B cell (primary cell): ENCODE results near the gene FAM216A. TPM values are rescaled to one million over a fixed set of nuclear protein-coding genes. Genes with fewer than 3 reads are reported as not detected.

Experiments used
- ATAC-seq: fragments of 200-7000 bp; cut with Tn5 transposase; one replicate; pipeline ENCODE4 v1.10.0; 2021; ENCODE audit warnings: low read depth, mild to moderate bottlenecking, moderate number of reproducible peaks, moderate library complexity
- CTCF ChIA-PET: fragments of 350-600 bp; sonication (Branson Sonifier 250); formaldehyde crosslinking; loops from one replicate; lab custom pipeline; 2021; ENCODE audit warnings: antibody characterized with exemption, inconsistent platforms; lab: Charles Lee
- POLR2A ChIA-PET: fragments of 350-600 bp; sonication (Branson Sonifier 250); formaldehyde crosslinking; loops from one replicate; lab custom pipeline; 2021; ENCODE audit warnings: antibody characterized with exemption; lab: Charles Lee
- DNase-seq: peaks from one replicate; pipeline ENCODE4 v3.0.0; 2013
- H2AFZ ChIP-seq: 2 replicates; pipeline ENCODE4 v1.6.1; 2012; ENCODE audit warnings: mild to moderate bottlenecking, low read depth, low read length; ENCODE audit not compliant: insufficient read depth, poor library complexity, severe bottlenecking
- H3K27ac ChIP-seq, 2 donors: 1 replicate in 1 of 2; 2 replicates in 1 of 2; pipeline ENCODE4 v1.5.1; 2012 to 2013; ENCODE audit warnings: low read length in 2 of 2, mild to moderate bottlenecking in 2 of 2, moderate library complexity in 1 of 2
- H3K27me3 ChIP-seq, 4 experiments: fragments of 200-600 bp in 1 of 4; sonication (generic) in 1 of 4; replicated peaks in 1 of 4; 1 replicate in 2 of 4; 2 replicates in 2 of 4; pipeline versions ENCODE4 v1.6.1 to v1.7.0; 2013 to 2016; ENCODE audit warnings: low read length in 3 of 4, mild to moderate bottlenecking in 2 of 4, mixed read lengths in 1 of 4, moderate library complexity in 1 of 4; ENCODE audit not compliant: insufficient read depth in 4 of 4, control insufficient read depth in 3 of 4; ENCODE audit errors: control extremely low read depth in 1 of 4
- H3K36me3 ChIP-seq, 2 experiments: replicated peaks in 1 of 2; 1 replicate in 1 of 2; 2 replicates in 1 of 2; pipeline versions ENCODE4 v1.6.1 to v1.7.1; 2013; ENCODE audit warnings: low read length in 1 of 2; ENCODE audit not compliant: insufficient read depth in 2 of 2, control insufficient read depth in 1 of 2; ENCODE audit errors: control extremely low read depth in 1 of 2, extremely low read depth in 1 of 2
- H3K4me1 ChIP-seq, 2 donors: fragments of 200-600 bp in 1 of 2; sonication (generic) in 1 of 2; 1 replicate in 1 of 2; 2 replicates in 1 of 2; pipeline versions ENCODE4 v1.5.1 to v1.6.1; 2013 to 2017; ENCODE audit warnings: low read length in 2 of 2; ENCODE audit not compliant: control insufficient read depth in 2 of 2, insufficient read depth in 2 of 2
- H3K4me2 ChIP-seq: replicated peaks from 2 replicates; pipeline ENCODE3; 2012; ENCODE audit warnings: mild to moderate bottlenecking, low read depth, low read length; ENCODE audit not compliant: poor library complexity, severe bottlenecking
- H3K4me3 ChIP-seq, 5 experiments: fragments of 200-600 bp in 1 of 5; sonication (generic) in 1 of 5; 1 replicate in 3 of 5; 2 replicates in 2 of 5; pipeline versions ENCODE4 v1.5.1 to v1.7.0; 2011 to 2016; ENCODE audit warnings: low read length in 4 of 5, mild to moderate bottlenecking in 4 of 5, low read depth in 2 of 5, control low read depth in 1 of 5, moderate library complexity in 1 of 5; ENCODE audit not compliant: insufficient read depth in 1 of 5; ENCODE audit errors: control extremely low read depth in 1 of 5, extremely low read depth in 1 of 5
- H3K79me2 ChIP-seq: fragments of 200-600 bp; sonication (generic); one replicate; pipeline ENCODE4 v1.6.0; 2016; ENCODE audit warnings: low read length; ENCODE audit not compliant: control insufficient read depth, insufficient read depth
- H3K9ac ChIP-seq: fragments of 200-600 bp; sonication (generic); 2 replicates; pipeline ENCODE4 v1.6.1; 2017; ENCODE audit warnings: mild to moderate bottlenecking, low read length, moderate library complexity
- H3K9me3 ChIP-seq, 3 donors: one replicate each; pipeline versions ENCODE4 v1.6.1 to v1.7.1; 2013; ENCODE audit warnings: low read length in 2 of 3; ENCODE audit not compliant: control insufficient read depth in 2 of 3, insufficient read depth in 1 of 3; ENCODE audit errors: control extremely low read depth in 1 of 3
- H4K20me1 ChIP-seq: 2 replicates; pipeline ENCODE4 v1.6.0; 2012; ENCODE audit warnings: mild to moderate bottlenecking, low read length; ENCODE audit not compliant: insufficient read depth, control insufficient read depth, poor library complexity, severe bottlenecking
- H3K27ac Mint-ChIP-seq: one replicate; pipeline ENCODE4 v1.8.0; 2021; ENCODE audit warnings: mixed read lengths
- H3K27me3 Mint-ChIP-seq: one replicate; pipeline ENCODE4 v1.8.0; 2021; ENCODE audit warnings: mixed read lengths
- H3K4me1 Mint-ChIP-seq: one replicate; pipeline ENCODE4 v1.8.0; 2021; ENCODE audit warnings: mixed read lengths
- H3K4me3 Mint-ChIP-seq: one replicate; pipeline ENCODE4 v1.8.0; 2021; ENCODE audit warnings: mixed read lengths
- H3K9me3 Mint-ChIP-seq: one replicate; pipeline ENCODE4 v1.8.0; 2022; ENCODE audit warnings: mixed read lengths; ENCODE audit not compliant: insufficient read depth
- EZH2 ChIP-seq: IDR thresholded peaks from 2 replicates; pipeline ENCODE4 v1.6.1; 2012; ENCODE audit warnings: borderline replicate concordance, low read depth, mild to moderate bottlenecking, moderate library complexity, low read length; ENCODE audit not compliant: insufficient read depth, poor library complexity, severe bottlenecking
- WGBS: methylation state at CpG from one replicate; pipeline ENCODE4 v1.1.5; 2013; ENCODE audit warnings: missing lambda C conversion rate; ENCODE audit not compliant: insufficient coverage; 5-methylcytosine and 5-hydroxymethylcytosine counted together
- intact Hi-C: fragments of 100-400 bp; cut with micrococcal nuclease; formaldehyde crosslinking; loops from one replicate; pipeline ENCODE4 v1.10.0; 2022
- polyA plus RNA-seq: library from polyadenylated mRNA; depleted of rRNA; stranded (reverse); fragments of >200 nt; gene quantifications from 2 replicates; pipeline ENCODE4 v1.2.3, GENCODE V29; 2012
- total RNA-seq, 2 donors: library from RNA; stranded (reverse); fragments of 120-200 nt in 1 of 2; gene quantifications; 1 replicate in 1 of 2; 2 replicates in 1 of 2; pipeline versions ENCODE4 v1.2.3 to v1.2.4, GENCODE V29; 2013 to 2022
- TF ChIP-seq, protein P1 (sequence below): fragments of 200-600 bp; IDR thresholded peaks from one replicate; pipeline ENCODE4 v1.8.0; 2022; ENCODE audit warnings: antibody characterized with exemption, mild to moderate bottlenecking

FAM216A gene
- total and polyA plus RNA-seq, 2 donors (not counting 1 experiment from before 2014, with no cell fraction given) = 15.7 to 19.7 TPM

DNA sequence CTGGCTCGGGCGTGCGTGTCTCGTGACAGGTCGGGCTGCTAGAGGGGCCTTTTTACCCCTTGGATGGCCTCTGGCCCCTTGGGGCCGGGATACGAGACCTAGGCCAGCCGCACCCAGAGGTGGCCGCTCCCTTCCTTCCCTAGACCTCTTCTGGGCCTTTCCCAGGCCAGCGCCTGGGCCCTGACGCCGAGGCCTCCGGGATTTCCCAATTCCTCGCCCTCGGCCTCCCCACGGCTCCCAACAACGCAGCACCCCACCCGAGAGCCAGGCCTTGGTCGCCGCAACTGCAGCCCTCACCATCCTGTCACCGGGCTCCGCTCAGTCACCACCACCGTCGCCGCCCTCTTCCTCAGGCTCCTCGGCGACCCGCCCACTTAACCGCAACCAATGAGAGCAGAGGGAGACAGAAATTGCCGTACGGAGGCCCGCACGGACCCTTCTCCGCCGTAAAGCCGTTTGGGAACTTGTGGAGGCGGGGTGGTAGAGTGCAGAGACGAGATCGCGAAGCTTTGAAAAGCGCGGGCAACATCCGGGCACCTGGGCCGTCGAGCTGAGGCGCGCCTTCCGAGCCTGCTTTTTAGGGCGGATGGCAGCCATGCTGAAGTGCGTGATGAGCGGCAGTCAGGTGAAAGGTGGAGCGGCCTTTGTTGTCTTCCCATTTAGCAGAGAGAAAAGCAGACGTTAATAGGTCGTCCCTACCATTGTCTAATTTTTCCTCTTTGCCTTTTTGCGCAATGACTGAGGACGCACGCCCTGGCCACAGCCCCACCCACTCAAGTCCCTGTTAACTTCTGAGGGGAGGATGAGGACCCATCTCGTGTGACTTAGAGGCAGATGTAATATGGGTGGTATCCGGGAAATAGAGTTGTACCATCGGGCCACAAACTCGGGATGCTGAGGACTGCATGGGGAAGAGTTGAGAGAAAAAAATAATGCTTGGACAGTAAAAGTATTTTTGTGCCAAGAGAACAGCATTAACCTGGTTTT, 33.4 kb downstream of the FAM216A start, which contains the start of the genes RAD9B and VPS29:
Gene RAD9B (plus strand): TSS at position 580 of the 987 bp plus-strand sequence. CDS start 7 bp downstream, at position 587.
Gene VPS29 (minus strand): TSS at position 360 of the 987 bp plus-strand sequence. CDS start 60 bp downstream, at position 300.
- peak within 1 kb of the TSS; percentile 85 to 90 for H3K27ac ChIP-seq
- H4K20me1 ChIP-seq = no peaks in the 10 kb centered on the region
- Mint-ChIP-seq H3K9me3 (no peaks in the 10 kb centered on the region), H3K27ac (peak within 1 kb of the TSS; percentile 96), H3K4me1 (peaks cover 29% of the 10 kb centered on the region), H3K27me3 (no peaks in the 10 kb centered on the region), H3K4me3 (peak within 1 kb of the TSS; percentile 93)
- H3K9me3 ChIP-seq = no peaks in the 10 kb centered on the region
- H3K4me2 ChIP-seq = peak within 1 kb of the TSS; percentile 80
- peaks cover 53% of the 10 kb centered on the region for H3K79me2 ChIP-seq
- no peak for TF ChIP-seq EZH2
- TF ChIP-seq, protein P1, sequence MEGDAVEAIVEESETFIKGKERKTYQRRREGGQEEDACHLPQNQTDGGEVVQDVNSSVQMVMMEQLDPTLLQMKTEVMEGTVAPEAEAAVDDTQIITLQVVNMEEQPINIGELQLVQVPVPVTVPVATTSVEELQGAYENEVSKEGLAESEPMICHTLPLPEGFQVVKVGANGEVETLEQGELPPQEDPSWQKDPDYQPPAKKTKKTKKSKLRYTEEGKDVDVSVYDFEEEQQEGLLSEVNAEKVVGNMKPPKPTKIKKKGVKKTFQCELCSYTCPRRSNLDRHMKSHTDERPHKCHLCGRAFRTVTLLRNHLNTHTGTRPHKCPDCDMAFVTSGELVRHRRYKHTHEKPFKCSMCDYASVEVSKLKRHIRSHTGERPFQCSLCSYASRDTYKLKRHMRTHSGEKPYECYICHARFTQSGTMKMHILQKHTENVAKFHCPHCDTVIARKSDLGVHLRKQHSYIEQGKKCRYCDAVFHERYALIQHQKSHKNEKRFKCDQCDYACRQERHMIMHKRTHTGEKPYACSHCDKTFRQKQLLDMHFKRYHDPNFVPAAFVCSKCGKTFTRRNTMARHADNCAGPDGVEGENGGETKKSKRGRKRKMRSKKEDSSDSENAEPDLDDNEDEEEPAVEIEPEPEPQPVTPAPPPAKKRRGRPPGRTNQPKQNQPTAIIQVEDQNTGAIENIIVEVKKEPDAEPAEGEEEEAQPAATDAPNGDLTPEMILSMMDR = no peak
- peaks cover 19 to 20% of the 10 kb centered on the region in 2 donors for H3K4me1 ChIP-seq
- POLR2A ChIA-PET = interaction anchor here (0.9 to 1.7 kb wide), 4 partner anchors 33 to 188 kb away, joined by 4 to 13 read pairs (median 7); partner anchors contain the start of genes ARPC3, FAM216A and GPN3
- peak within 1 kb of the TSS; percentile 100 for H2AFZ ChIP-seq
- no peaks in the 10 kb centered on the region for H3K36me3 ChIP-seq
- intact Hi-C loops = loop anchor here (1.0 to 5.0 kb wide), 5 partner anchors 34 to 220 kb away; partner anchors contain the start of genes ARPC3, ATP2A2, FAM216A and GPN3
- CTCF ChIA-PET = interaction anchor here (0.6 to 4.3 kb wide), 7 partner anchors 11 to 100 kb away, joined by 3 to 25 read pairs (median 9); partner anchors contain the start of genes ARPC3, FAM216A and GPN3
- DNase-seq (peak; percentile 99), ATAC-seq (peak; percentile 94)
- H3K9ac ChIP-seq = peak within 1 kb of the TSS; percentile 82
- WGBS = 6% methylated on average over 55 of the region's 61 CpGs
- no peaks in the 10 kb centered on the region for H3K27me3 ChIP-seq
- H3K4me3 ChIP-seq = peak within 1 kb of the TSS; percentile 90 to 99 (median 95)
